HG03135 (cell line): ENCODE data around the gene ADSS1.
A peak's percentile ranks its signal among the peaks of the same experiment; 100 is the strongest.

ENCODE experiments used
- ATAC-seq: cut with Tn5 transposase; IDR thresholded peaks from one replicate; pipeline ENCODE4 v1.9.1; 2021; ENCODE audit warnings: mild to moderate bottlenecking, moderate library complexity; ENCODE audit not compliant: unreplicated experiment

The ADSS1 gene

DNA sequence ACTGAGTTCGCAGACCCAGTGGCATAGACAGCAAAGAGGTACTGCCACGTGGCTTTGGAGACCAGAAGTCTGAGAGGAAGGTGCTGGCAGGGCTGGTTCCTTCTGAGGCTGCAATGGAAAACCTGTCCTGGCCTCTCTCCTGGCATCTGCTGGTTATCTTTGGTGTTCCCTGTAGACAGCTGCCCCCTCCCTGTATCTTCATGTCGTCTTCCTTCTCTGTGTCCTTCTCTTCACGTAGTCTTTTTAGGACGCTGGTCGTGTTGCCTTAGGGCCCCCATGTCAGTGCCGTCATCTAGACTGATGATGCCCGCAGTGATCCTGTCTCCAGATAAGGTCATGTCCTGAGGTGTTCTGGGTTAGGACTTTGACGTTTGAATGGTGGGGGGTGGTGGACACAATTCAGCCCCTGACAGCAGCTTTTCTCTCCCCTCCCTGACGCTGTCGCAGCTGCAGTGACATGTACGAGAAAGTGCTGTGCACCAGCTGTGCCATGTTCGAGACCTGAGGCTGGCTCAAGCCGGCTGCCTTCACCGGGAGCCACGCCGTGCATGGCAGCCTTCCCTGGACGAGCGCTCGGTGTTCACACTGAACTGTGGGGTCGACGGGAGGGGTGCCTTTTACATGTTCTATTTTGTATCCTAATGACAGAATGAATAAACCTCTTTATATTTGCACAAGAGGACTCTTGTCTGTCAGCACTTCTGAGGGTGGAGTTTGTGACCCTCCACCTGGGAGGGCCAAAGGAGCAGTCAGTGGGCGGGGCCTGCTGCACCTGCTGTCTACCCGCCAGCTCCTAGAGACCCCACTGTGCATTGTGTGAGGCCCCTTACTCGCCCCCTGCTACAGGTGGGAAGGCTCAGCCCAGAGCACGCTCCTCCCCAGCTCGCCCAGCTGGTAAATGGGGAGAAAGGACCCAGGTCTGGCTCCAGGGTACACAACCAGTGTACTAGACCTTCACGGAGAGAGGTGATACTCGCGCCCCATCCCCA lies 35.2 kb downstream of the ADSS1 start:
- ATAC-seq = no peak

DNA sequence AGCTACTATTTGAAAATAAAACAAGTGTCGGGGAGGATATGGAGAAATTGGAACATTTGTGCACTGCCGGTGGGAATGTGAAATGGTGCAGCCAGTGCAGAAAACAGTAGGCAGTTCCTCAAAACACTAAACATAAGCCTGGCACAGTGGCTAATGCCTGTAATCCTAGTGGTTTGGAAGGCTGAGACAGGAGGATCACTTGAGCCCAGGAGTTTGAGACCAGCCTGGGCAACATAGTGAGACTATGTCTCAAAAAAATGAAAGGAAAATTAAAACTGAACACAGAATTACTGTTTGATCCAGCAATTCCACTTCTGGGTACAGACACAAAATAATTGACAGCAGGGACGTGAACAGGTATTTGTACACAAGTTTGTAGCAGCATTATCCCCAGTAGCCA lies 41.5 kb downstream of the ADSS1 start:
- ATAC-seq = no peak

DNA sequence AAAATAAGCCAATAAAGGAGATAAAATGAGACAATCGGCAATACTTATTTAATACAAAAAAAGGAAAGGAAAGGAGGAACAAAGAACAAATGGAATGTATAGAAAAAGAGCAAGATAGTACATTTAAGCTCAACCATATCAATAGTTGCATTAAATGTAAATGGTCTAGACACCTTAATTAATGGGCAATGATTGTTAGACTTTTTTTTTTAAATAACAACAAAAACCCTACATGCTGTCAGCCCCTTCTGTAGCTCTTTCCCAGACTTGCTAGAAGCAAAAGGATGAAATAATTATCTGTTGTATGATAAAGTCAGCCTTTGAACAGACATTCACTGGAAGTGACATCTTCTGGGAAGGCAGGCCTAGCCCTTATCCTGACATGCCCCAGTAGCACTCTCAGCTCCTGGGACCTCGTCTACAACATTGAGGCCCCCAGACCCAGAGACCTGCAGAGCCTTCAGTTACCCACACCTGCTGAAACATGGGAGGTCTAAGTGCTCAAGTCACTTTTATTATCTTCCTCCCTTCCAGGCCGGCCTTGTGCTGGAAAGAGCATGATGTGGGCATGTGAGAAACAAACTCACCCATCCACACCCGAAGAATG lies 42.3 kb downstream of the ADSS1 start:
- ATAC-seq = no peak

DNA sequence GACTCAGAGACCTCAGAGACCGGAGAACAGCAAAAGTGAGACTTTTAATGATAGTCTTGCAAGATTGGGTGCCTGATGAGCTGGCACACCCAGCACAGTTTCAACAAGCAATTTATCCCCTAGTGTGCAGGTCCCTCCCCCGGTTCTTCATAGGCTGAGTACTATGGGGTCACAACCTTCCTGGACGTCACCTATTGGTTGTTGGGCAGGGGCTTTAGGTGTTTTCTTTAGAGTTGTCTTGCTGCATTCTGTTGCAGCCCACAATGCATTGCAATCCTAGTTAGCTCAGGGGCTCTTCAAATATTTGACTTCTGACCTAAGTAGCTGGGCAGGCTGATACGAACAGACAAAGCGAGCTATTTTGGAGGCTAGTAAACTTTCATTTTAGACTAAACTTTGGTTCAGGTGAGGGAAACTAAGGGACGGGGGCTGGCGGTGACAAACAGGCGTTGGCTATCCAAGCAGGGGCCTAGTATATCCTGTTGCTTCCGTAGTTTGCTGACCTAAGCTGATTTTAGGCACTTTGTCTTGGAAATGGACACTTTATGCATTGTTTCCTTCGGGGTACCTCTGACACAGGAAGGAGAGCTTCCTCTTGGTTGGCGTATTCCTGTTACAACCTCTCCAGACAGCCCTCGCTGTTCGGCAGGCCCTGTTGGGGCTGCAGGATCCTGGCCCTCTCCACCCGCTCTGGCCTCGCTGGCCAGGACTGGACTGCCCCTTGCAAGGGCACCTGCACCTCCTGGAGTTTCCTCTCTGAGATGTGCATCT lies 43.0 kb downstream of the ADSS1 start:
- no peak for ATAC-seq

DNA sequence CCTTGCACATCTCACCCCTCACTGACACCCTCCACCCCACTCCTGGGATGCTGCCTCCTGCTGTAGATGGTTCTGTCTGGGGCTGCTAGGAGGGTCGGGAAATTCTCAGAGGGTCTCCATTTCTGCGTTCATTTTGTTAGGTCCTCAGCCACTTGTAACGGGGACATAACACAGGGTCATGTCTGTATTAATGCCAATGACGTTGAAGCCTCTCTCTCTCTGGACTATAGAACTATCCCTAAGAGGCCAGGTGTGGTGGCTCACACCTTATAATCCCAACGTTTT lies 43.5 kb downstream of the ADSS1 start:
- ATAC-seq = no peak

DNA sequence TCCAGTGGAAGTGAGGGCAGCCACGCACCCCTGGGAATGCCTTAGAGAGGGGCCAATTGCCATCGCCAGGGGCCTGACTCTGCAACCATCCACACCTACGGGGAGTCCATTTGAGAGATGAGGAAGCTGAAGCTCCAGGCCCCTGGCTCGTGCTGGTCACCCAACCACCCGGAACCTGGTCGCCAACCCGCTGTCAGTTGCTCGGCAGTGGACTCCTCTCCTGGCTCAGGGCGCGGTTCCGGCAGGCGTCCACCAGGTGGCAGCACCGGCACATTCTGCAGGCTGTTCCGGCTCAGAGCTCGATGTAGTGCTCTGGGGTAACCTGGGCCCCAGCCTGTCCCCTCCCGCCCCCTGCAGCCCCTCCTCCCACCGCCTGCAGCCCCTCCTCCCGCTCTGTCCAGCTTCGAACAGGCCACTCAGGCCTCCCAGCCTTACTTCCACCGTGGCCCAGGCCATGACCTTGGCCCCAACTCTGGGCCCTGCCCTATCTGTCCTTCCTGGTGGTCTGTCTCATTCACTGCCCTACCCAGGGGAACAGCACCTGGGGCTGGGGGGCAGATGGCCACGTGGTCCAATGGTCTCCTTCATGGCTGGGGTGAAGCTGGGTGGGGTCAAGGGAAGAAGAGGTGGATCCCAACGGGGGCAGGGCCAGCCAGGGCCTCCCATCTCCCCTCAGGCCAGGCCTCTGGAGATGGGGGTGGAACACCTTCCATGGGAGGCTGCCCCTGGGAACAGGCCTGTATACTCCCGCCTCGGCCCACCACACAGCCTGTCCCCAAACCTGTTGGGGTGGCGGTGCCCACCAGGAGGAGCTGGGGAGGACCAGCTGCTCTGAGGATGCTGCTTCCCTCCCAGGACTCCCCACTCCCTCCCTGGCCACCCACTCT lies 44.7 kb downstream of the ADSS1 start:
- ATAC-seq = peak; percentile 83

DNA sequence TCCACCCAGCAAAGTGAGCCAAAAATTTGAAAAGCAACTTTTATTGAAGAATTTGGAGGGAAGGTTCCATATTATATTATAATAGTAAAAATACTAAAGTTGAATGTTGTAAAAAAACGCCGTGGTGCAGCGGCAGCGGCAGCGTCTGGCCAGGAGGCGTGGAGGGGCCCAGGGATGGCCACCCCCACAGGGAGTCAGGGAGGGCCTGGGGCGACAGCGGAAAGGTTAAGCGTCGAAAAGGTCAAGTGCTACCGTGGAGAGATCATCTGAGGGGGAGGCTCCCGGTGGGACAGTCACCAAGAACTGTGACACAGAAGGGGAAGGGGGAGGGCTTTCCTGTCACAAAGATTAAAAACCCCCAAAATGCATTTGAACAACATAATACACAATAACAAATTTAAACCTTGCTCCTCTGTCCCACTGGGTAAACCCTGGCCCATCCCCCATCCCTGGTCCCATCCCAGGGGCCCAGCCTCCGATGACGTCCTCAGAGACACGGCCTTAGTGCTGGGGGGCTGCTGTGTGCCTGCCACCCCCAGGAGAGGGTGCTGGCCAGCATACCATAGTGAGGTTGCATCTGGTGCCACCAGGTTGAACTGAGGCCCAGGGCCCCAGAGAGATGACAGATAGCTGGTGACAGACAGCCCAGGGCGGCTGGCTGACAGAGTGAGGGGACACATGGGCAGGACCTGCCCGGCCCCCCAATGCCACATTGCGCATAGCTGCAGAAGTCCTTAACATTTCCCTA lies 45.5 kb downstream of the ADSS1 start:
- no peak for ATAC-seq

DNA sequence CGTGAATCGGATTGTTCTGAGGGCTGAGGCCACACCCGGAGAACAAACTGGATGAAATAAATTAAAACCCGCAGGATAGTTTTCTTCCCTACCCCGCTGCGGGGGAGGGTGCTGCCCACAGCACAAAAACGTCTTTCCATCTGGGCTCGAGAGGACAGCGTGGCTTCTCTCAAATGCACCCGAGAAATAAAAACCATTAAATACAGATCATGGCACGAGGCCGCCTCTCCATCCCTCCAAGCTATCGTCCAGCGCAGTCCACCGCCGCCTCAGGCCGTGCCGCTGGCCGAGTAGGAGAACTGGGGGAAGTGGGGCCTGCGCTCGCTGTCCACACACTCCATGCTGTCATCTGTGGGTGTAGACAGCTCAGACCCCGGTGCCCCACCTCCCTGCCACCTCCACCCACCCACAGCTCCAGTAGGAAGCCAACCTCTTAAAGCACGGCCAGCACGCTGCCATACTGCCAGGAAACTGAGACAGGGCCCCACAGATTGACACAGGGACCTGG lies 46.1 kb downstream of the ADSS1 start:
- no peak for ATAC-seq

DNA sequence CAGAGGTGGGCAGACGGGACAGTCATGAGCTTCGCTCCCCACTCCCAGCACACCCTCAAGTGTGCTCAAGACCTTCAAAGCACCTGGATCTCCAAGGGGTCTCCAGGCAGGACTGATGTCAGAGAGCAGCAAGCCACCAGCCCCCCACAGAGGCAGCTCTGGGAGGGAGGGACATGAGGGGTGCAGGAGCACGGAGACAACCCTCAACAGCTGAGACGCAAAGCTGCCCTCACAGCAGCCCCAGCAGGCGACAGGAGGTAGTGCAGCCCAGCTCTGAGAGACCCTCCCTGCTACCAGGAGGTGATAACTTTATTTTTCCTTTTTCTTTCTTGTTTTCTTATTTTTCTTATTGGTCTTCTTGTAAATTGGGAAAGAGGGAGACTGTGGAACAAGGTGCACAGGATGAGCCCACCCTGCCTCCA lies 46.8 kb downstream of the ADSS1 start:
- no peak for ATAC-seq

DNA sequence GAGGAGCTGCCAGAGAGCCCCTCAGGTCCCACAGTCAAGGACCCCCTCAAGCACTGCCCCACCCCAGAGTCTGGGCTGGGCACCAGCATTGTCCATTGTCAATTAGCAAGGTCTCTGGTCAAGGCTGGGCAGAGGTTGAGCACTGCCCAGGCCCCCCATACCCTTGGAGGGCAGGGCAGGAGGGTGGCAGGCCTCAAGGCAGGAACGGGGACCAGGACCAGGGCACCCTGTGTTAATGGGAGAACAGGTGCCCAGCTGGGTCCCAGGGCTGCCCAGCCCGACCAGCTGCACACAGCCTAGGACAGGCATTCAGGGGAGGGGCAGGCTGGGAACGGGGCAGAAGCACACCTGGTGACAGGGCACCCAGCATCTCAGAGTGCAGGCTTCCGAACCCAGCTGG lies 47.3 kb downstream of the ADSS1 start:
- no peak for ATAC-seq

DNA sequence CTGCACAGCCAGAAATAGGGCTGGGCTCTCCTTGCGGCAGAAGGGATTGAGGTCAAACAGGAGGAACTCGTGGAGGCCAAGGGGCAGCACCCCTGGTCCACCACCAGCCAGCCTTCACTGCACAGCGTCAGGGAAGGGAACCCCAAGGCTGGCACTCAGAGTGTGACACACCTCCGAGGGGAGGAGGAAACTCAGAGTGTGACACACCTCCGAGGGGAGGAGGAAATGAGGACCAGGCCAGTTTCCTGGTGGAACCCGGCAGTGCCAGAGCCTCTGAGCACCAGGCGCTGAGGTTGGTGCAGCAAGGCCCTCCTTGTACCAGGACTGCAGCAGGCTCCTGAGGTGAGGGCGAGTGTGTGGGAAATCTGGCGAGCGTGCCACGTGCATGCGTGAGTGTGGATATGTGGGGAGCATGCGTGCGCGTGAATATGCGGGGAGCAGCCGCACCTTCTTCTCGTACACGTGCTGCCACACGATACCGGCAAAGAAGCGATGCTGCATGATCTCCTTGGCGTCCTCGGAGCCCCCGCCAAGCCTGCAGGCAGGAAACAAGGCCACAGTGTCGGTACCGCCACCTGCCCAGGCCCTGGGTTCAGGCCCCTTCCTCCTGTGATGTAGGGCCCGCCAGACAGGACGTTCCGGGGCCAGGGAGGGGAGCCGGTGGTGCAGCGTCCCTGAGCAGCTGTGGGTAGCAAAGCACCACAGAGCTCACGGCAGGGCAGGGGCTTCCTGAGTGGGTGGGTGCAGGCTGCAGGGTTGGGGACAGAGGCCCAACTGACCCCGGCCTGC lies 48.1 kb downstream of the ADSS1 start:
- no peak for ATAC-seq

DNA sequence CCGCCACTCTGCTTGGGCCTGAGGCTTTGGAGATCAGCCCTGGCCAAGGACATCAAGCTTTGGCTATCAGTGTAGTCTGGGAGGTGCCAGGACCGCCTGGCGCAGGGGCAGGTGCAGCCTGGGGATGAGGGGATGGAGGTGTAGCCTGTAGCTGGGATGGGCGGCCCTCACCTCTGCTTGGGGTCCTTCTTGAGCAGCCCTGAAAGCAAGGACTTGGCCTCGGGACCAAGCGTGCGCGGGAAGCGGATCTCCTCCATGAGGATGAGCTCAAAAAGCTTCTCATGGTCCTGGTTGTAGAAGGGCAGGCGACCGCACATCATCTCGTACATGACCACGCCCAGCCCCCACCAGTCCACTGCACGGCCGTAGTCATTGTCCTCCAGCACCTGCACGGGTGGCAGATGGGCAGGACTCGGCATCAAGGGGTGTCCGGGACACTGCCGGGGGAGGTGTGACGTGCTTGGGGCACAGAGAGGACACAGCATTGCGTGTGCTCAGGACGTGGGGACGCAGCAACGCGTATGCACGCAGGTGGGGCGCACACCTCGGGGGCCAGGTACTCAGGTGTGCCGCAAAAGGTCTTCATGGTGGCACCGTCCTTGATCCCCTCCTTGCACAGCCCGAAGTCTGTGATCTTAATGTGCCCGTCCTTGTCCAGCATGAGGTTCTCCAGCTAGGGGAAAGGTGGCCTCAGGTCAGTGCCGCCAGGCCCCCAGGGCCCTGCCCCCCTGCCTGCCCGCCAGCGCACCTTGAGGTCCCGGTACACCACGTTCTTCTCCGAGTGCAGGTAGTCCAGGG lies 48.9 kb downstream of the ADSS1 start:
- ATAC-seq = no peak

DNA sequence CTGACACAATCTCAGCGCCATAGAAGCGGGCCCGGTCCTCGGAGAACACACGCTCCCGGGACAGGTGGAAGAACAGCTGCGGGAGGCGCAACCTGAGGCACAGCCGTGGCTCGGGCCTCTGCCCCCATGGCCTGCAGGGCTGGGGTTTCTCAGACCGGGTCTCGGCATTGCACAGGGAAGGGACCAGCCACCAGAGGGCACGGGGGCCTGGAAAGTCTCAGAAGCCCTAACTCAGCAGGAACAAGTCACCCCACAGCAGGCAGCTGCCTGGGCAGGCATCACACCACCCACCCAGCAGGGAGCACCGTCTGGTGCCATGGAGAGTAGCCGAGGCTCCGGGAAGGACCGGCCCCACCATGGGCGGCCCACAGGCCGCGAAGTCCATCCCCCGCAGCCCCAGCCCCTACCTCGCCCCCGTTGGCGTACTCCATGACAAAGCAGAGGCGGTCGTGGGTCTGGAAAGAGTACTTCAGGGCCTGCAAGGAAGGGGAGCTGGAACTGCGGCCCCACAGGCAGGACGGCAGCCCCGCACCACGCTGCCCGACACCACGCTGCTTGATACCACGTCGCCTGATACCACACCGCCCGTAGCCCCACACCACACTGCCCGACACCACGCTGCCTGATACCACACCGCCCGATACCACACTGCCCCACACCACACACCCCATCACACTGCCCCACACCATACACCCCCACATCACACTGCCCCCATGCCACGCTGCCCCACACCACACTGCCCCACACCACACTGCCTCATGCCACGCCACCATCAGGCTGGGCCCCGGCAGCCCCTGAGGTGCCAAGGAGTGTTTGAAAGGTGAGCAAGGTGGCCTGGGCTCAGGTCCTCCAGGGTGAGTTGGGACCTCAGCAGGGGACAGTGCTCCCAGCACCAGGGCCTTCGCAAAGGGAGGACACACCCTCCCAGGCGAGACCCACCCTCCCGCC lies 49.8 kb downstream of the ADSS1 start:
- ATAC-seq = no peak

DNA sequence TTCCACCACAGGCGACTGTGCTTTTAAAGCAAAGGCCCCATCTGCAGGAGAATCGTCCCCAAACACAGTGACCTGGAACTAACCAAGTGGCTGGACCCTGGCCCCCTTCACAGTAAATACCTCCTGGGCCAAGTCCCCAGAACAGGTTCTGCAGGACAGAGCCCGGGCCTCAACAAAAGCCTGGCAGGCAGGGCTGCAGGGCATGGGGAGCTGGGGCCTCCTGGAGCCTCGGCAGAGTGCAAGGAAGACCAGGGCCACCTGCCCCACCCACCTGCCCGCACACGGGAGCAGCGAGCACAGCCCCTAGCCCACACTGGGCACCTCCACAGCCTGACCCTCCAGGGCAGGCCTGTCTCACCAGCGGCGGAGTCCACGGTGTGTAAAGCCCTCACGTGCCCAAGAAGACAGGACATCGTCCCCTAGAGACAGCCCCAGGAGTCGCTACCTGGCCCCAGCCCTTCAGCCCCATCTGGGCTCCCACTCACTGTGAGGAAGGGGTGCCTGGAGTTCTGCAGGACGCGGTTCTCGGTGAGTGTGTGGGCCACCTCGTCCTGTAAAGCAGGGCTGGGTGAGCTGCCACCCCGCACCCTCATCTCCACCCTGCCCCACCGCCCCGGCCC lies 50.5 kb downstream of the ADSS1 start:
- ATAC-seq = no peak

DNA sequence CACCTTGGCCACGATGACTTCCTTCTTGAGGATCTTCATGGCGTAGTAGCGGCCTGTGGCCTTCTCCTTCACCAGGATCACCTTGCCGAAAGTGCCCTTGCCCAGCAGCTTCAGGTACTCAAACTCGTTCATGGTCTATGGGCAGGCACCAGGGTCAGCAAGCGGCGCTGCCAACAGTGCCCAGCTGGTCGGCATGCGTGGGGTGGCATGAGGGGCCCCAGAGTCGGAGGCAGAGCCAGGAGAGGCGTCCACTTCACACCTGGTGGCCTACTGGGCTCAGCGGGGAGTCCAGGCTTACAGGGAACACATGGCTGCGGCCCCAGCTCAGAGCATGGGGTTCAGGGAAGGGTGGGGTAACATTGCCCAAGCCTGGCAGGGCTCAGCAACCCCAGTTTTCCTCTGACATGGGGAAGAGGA lies 51.1 kb downstream of the ADSS1 start:
- no peak for ATAC-seq

DNA sequence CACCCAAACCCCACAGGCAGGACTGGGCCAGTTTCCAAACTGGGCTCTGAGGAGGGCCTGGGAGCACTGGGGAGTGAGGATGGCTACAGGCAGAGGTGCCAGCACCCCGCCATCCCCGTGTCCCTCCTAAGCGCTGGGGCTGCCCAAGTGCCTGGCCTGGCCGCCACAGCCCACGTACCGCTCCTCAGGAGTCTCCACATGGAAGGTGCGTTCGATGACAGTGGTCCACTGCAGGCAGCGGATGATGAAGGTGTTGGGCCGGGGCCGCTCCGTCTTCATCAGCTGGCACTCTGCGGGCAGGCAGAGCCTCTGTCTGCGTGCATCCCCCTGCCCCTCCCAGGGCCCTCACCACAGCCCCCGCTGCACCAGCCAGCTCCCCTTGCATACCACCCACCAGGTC lies 52.5 kb downstream of the ADSS1 start:
- ATAC-seq = no peak
